Stimulated activated CD8-positive, alpha-beta memory T cell treated with anti-CD3 and anti-CD28 coated beads, Interleukin-7, amount 100 ng/mL, for 48 hours (primary cell): ENCODE data around the gene ROBO1.
"Not testable (repeated sequence)": the region's sequence is repeated elsewhere in the genome, so short reads cannot be mapped to it uniquely, and the experiment has no call there.

ENCODE experiments used
- DNase-seq, 2 donors: peaks; one replicate each; pipeline ENCODE4 v3.0.0-alpha.2; 2020; ENCODE audit warnings: low read depth in 1 of 2; ENCODE audit errors: extremely low read depth in 1 of 2

The ROBO1 gene

DNA sequence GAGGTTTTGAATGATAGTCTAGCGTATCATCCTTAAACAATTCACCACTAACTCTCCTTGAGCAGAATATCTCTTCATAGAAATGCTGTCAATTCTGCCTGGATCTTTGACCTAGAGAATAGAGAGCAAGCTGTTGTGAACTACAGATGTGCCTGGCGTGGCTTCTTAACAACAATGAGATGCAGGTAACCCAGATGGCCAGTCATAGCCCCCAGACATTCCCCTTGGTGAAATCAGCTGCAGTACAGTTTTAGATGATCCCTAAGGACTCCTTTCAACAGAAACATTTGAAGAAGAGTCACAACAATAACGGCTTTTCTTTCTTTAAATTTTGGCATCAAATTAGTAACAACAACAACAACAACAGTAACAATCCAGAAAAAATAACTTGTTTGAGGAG is 1041.3 kb downstream of the ROBO1 start:
- DNase-seq = no peak

DNA sequence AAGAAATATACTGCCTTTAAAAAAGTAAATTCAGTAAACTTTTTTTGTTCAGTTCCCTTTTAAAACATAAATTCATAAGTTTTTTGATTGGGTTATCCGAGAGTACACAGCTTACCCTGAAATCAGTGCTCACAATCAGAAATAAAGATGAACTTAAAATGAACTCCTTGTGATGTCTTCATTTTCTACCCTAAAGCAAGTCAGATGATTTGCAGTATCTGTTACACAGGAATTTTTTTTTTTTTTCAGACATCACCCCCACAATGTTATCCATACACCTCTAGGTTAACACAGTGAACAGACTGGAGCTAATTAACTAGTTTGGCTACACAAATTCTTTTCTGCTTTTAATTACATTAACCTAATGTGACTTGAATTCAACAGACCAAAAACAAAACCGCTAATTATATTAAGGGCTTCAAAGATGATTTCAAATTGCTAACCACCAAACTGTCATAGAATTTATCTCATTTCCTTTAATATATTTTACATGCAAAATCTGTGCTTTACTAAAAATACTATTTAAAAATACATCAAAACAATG is 1042.0 kb downstream of the ROBO1 start:
- DNase-seq = no peak

DNA sequence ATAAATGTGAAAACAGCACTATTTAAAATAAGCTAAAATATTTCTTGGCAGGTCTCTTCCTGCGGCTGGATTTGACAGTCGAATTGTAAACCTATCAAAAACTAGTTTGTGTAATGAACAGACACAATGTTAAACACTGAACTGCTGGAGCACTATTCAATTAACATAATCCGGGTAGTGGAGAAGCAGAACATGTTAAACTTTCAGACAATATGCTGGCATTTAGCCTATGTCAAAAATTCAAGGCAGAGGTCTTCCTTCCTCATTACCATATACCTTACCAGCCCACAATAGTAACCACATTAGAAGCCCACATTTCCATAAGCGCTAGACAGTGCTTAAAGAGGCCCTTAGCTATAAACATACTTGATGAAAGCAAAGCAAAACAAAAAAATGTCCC is 1042.9 kb downstream of the ROBO1 start:
- DNase-seq = no peak

DNA sequence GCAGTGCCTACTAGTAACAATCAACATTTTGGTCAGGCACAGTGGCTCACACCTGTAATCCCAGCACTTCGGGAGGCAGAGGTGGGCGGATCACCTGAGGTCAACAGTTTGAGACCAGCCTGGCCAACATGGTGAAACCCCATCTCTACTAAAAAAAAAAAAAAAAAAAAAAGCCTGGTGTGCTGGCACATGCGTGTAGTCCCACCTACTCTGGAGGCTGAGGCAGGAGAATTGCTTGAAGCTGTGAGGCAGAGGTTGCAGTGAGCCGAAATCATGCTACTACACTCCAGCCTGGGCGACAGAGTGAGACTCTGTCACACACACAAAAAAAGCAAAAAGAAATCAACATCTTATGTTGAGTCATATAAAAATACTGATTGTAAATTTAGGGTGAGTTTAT is 1043.4 kb downstream of the ROBO1 start:
- DNase-seq = not testable (repeated sequence)

DNA sequence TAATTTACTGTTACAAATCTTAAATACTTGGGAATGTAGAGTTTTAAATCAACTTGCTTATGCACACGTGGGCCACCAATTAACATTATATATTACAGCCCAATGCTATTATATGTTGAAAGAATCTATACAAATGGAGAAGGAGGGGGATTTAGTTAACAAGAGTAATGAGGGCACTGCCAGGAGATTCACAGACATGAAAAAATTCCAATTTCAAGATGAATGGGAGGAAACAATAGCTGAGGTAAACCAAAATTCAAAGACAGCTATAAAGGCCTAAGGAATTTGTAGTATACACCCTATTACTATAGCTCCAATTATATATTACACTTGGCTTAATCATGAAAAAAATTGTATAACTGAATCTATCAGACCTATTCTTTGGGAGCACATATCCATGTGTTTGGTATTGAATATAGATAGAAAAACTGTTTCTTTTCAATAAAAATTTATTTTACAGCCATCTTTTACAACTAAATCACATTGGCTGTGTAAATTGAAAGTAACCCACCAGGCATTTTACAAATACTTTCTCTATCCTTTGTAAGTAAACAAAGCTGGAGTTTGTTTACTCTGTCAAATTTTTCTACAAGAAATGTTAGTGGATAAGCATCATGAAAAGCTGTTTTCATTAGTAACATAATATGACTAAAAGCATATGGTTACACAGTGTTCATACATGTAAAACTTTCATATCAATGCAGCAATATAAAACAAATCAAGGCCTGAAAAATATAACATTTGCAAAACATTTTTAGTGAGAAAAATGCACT is 1045.8 kb downstream of the ROBO1 start:
- no peak for DNase-seq

DNA sequence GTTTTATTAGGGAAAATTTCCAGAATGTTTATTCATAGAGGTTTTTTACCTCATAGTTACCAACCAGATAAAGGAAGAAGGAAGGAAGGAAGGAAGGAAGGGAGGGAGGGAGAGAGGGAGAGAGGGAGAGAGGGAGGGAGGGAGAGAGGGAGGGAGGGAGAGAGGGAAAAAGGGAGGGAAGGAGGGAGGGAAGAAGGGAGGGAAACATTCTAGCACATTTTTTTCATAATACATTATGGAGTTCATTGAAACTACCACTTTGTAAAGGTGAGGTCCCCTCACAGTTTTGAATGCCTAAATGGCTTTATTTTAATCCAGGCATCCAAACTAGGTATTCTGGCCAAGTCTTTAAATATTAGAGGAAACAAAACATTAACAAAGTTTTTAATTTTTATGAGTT is 1049.1 kb downstream of the ROBO1 start:
- no peak for DNase-seq

DNA sequence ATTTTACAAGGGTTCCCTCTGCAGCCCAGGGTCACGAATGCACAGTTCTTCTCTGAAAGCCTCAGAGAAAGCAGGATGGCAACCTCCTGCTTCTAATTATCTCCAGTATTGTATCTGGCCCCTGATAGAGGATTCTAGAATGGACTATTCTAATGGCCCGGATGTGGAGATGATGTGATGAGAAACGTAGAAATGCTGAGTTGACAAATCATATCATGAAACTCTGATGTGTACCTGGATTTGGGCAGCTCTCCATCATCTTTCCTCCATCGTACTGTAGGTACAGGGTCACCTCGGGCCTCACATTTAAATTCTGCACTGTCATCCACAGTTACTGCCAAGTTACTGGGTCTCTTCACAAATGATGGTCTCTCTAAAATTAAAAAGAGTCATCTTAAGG is 1050.8 kb downstream of the ROBO1 start:
- no peak for DNase-seq

DNA sequence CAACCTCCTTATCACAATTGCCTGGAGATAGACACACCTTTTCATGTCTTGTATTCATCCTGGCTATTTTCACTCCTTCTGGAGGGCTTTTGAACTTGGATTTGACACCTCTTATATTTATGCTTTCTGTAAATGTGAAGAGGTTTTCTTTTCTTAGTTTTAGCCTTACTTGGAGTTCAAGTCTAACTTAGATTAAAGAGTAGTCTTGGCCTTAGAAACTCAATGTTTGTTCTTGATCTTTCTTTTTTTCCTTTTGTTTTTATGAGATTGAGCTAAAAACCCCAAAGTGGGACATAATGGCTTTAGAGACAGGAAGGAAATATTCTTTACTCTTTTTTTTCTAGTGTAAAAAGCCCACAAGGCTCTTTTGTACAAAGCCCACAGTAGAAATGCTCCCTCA is 1054.9 kb downstream of the ROBO1 start:
- no peak for DNase-seq

DNA sequence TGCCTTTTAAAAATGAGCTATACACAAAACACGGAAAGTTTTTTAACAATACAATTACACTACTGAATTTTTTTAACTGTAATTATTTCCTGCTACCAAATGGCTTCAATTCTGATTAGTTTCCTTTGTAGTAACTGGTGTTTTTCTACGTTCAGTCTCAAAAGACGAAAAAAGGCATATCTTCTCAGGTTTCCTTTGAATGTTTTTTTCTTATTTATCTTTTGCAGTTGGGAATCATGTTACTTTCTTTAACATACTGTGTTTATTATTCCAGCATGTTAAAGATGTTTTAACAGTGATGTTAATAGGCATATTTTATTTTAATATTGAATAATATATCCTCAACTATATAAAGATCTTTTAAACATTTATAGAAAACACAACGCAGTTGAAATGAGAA is 1055.5 kb downstream of the ROBO1 start:
- DNase-seq = no peak

DNA sequence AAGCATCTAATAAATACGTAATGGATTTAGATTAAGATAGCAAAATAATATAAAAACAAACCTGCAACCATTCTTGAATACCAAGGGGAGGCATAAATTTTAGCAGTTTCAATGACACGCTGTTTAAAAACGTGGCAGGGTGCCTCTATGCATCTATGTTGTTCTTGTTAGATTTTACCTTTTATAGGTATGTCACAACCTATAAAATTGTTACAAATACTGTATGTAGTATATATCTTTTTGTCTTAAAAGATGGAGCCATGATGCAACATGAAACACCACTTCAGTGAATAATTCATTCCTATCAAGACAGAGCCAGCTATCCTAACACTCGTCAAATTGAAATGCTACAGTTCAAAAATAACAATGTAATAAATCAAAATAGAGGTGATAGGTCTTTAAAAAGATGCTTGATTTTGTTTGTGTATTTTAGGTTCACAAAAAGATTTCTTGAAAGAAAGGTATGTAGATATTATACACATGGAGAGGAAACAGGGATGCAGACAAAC is 1059.2 kb downstream of the ROBO1 start:
- DNase-seq = no peak

DNA sequence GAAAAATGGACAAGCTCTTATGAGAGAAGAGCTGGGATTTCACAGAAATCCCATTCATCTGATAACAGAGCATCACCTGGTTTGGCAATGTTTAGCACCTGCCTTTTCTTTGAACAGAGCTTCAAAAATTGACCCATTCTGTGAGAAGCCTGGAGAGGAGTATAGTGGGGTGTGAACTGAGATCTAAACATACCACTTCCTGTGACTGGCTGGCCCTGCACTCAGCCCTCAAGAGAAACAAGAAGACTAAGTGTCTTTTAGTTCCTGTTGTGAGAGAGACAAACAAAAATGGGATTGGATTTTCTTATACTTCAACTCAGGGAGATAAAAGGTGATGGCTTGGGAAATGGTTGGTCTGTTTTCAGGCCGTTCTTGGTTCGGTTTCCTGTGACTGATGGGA is 1060.2 kb downstream of the ROBO1 start:
- DNase-seq = no peak

DNA sequence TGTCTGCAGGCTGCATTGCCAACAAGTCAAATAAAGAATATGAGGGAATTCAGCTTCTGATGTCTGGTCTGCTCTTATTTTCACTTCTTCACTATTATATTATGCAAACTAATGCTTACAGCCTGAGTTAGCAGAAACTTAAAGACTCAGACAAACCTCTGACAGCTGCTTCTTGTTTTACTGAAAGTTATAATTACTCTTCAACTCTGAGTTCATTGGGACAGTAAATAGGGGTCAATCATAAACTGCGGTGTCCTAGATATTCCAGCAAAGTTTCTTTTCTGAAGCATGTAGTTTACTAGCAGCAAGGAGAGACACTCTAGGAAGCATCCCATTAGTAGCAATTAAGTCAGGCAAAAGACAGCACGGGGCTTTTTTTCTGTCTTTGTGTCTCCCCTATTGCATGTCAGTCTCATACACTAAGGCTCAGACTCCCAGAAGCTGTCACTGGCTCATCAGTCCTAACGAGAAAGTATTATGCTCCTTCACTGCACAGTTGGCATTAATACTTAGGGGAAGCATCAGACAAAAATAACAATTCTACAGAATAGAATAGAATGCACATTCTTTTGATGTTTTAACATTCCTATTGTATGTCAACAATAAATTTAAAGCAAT is 1060.8 kb downstream of the ROBO1 start:
- DNase-seq = no peak

DNA sequence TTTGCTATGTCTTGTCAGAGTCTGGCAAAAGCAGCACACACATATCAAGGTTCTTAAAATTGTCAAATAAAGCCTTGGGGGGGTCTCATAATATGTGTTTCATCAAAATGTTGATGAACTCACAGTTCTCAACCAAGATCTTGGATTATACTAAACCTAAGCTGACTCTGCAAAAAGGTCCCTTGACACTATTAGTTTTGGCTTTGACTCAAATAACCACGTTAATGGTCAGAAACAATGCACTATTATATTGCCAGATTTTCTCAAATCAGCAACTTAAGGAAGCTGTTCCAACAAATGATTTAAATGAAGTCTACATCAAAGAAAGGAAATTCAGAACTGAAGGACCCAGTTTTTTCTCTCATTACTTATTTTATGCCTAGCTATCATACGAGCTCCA is 1063.9 kb downstream of the ROBO1 start:
- DNase-seq = no peak

DNA sequence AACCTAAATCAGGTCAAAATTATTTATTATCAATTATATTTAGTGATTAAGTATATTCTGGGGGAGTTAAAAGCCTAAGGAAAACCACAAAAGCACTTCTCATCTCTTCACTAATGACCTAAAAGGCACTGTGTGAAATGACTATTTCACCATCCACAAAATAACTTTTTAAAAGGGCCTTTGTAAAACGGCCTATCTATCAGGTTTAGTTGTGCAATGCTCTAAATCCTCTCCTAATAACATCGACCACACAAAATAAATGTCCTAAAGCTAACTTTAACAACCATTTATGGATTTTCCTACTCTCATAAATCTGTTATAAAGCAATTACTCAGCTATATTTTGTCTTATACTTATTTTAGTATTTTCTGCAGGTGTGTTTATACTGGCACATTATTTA is 1066.3 kb downstream of the ROBO1 start:
- no peak for DNase-seq

DNA sequence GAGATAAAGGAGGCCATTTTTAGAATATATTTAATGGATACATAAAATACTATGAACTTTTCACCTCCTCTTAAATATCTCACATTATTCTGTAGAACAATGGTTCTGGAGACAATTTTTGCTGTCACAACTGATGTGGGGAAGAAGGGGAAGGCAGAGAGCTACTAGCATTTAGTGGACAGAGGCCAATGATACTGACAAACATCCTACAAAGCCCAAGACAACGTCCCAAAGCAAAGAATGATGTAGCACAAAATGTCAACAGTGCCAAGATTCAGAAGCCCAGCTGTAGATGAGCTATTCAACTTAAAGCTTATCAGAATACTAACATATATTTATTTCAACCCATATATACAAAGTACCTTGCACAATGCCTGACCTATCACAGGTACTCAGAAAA is 1069.4 kb downstream of the ROBO1 start:
- no peak for DNase-seq

DNA sequence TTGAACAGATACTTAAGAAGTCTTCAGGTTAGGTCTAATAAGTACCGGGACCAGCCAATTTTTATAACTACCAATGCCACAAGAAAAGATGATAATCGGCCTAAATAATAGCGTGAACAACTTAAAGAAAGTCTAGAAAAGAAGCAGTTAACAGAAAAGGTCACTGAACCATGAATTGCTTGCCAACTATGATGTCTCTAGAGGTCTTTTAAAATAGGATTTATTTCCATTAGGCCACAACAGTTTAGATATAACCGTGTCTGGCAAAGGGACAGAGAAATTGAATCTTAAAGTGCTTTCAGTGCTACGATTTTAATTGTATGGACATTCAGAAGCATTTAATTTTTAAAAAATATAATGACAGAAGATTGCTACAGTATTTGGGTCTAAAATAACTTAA is 1070.4 kb downstream of the ROBO1 start:
- DNase-seq = no peak

DNA sequence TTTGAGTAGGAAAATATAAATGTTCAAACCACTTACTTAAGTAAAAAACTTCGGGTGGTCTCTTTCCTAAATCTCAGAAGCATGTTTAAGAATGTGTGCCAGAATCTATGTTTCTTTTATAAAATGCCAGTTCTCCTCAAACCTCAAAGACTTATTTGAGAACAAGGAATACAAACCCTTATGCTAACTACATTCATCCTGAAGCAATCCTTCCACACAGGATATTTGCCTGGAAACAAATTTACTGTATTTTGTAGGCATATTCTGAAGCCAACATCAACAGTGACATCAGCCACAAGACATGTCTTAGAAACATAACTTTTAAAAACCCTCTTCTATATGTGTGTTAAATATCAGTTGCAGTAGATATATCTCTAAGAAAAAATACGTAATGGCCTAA is 1077.0 kb downstream of the ROBO1 start:
- no peak for DNase-seq

DNA sequence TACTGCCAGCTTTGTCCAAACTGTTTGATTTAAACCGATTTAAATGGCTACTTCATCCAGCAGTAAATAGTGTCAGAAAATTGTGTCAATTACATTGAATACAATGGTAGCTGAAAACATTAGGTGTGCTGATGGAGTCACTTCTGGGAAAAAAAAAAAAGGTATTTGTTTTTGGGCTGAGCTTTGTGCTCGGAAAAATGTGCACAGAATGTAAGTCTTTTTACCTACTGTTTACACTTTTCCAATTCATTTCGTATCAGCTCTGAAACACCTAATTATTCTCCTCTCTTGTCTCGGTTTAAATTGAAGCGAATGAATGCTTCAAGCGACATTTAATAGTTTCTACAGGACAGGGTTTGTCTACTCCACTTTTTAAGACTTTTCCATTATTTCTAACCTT is 1078.4 kb downstream of the ROBO1 start:
- no peak for DNase-seq

DNA sequence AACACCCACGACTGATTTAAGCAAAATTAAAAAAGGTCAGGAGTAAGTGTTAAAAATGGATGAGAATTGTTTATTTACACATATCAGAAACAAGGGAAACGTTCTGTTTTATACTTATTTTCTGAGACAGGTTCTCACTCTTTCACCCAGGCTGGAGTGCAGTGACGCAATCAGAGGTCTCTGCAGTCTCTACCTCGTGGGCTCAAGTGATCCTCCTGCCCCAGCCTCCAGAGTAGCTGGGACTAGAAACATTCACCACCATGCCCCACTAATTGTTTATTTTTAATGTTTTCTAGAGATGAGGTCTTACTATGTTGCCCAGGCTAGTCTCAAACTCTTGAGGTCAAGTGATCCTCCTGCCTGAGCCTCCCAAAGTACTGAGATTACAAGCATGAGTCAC is 1080.3 kb downstream of the ROBO1 start:
- DNase-seq = no peak

DNA sequence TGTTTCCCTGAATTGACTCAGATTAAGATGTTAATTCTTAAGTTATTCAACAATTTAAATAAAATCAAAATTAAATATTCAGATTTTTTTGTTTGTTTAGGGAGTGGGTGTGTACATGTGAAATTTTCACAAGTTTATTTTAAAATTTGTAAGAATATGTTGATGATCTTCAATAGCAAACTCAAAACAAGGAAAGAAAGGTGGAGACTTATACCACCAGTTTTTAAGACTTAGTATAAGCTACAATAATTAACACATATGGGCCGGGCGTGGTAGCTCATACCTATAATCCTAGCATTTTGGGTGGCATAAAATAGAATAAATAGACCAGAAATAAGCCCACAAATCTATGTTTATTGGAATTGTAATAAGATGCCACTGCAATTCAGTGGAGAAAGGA is 1084.5 kb downstream of the ROBO1 start:
- no peak for DNase-seq

DNA sequence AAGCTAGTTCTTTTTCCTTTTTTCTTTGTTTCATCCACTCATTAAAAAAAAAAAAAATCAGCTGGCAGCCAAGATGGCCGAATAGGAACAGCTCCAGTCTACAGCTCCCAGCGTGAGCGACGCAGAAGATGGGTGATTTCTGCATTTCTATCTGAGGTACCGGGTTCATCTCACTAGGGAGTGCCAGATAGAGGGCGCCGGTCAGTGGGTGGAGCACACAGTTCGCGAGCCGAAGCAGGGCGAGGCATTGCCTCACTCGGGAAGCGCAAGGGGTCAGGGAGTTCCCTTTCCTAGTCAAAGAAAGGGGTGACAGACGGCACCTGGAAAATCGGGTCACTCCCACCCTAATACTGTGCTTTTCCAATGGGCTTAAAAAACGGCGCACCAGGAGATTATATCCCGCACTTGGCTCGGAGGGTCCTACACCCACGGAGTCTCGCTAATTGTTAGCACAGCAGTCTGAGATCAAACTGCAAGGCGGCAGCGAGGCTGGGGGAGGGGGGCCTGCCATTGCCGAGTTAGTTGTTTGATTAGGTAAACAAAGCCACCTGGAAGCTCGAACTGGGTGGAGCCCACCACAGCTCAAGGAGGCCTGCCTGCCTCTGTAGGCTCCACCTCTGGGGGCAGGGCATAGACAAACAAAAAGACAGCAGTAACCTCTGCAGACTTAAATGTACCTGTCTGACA is 1092.5 kb downstream of the ROBO1 start:
- not testable (repeated sequence) for DNase-seq

DNA sequence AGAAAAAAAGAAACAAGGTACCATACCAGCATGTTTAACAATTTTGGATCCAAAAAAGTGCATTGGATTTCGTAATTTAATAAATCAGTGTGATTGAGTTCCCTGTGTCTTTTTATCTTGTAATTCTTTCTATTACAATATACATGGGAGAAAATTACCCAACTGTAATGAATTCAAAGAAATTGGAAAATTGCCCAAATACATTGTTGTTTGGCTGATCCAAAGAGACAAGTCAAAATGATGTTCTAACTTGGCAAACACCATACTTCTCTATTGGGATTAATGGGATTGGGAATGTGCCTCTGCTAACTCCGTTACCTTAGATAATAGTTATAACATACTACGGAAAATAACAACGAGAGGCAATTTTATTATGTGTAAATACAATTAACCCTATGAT is 1097.1 kb downstream of the ROBO1 start:
- no peak for DNase-seq
